GM12891 (cell line): ENCODE measurements around the gene RCC1.

ENCODE experiments used
- POLR2A ChIP-seq: IDR thresholded peaks from 2 replicates; pipeline ENCODE4 v1.6.1; 2011; ENCODE audit warnings: low read depth, low read length, control low read depth
- POLR2AphosphoS5 ChIP-seq: IDR thresholded peaks from 2 replicates; pipeline ENCODE4 v1.6.1; 2011; ENCODE audit warnings: low read depth, low read length, control low read depth

- TF ChIP-seq POLR2A, result no peak
- no peak for TF ChIP-seq POLR2AphosphoS5
Measured at GRCh38 chr1:28537457-28538199, 31.8 kb downstream of the RCC1 start.
